Ovary (tissue), 3 donors: ENCODE results near the gene PIK3R4.

Experiments
- EP300 ChIP-seq: sonication (generic); formaldehyde crosslinking; IDR thresholded peaks from one replicate; pipeline ENCODE4 v1.6.1; 2017; ENCODE audit warnings: antibody characterized with exemption
- POLR2A ChIP-seq: fragments of 450-650 bp; IDR thresholded peaks from one replicate; pipeline ENCODE4 v1.6.1; 2017; ENCODE audit warnings: antibody characterized with exemption, mild to moderate bottlenecking, moderate library complexity
- TF ChIP-seq, protein P1 (sequence below), 3 donors: fragments of 450-650 bp in 2 of 3; fragments of 200-600 bp in 1 of 3; IDR thresholded peaks; one replicate each; pipeline versions ENCODE4 v1.5.1 to v1.8.0; 2016 to 2022; ENCODE audit warnings: antibody characterized with exemption in 3 of 3, mild to moderate bottlenecking in 1 of 3
- donor health status: DM: no; HTN: no; CAD: no.

DNA sequence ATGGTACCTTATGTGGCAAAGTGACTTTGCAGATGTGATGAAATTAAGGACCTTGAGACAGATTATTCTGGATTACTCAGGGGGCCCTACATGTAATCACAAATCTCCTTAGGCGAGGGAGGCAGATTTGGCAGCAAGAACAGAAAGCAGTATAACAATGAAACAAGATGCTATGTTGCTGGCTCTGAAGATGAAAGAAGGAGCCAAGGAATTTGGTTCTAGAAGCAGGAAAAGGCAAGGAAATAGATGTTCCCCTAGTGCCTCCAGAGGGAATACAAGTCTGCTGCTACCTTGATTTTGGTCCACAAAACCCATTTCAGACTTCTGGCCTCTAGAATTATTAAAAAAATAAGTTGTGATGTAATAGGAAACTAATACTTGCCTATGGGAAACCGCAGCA lies 64.5 kb downstream of the PIK3R4 start:
- TF ChIP-seq, protein P1, sequence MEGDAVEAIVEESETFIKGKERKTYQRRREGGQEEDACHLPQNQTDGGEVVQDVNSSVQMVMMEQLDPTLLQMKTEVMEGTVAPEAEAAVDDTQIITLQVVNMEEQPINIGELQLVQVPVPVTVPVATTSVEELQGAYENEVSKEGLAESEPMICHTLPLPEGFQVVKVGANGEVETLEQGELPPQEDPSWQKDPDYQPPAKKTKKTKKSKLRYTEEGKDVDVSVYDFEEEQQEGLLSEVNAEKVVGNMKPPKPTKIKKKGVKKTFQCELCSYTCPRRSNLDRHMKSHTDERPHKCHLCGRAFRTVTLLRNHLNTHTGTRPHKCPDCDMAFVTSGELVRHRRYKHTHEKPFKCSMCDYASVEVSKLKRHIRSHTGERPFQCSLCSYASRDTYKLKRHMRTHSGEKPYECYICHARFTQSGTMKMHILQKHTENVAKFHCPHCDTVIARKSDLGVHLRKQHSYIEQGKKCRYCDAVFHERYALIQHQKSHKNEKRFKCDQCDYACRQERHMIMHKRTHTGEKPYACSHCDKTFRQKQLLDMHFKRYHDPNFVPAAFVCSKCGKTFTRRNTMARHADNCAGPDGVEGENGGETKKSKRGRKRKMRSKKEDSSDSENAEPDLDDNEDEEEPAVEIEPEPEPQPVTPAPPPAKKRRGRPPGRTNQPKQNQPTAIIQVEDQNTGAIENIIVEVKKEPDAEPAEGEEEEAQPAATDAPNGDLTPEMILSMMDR (IDR thresholded peaks at IDR 0.05): no peak
- no peak for TF ChIP-seq EP300
- no peak for TF ChIP-seq POLR2A
